ENCODE results near the gene SLC25A22. TPM values are rescaled to one million over a fixed set of nuclear protein-coding genes. Genes with fewer than 3 reads are reported as not detected.

Gene SLC25A22
- total and polyA plus RNA-seq, 4 donors: 3.2 to 12.9 (median 7.9) TPM

DNA sequence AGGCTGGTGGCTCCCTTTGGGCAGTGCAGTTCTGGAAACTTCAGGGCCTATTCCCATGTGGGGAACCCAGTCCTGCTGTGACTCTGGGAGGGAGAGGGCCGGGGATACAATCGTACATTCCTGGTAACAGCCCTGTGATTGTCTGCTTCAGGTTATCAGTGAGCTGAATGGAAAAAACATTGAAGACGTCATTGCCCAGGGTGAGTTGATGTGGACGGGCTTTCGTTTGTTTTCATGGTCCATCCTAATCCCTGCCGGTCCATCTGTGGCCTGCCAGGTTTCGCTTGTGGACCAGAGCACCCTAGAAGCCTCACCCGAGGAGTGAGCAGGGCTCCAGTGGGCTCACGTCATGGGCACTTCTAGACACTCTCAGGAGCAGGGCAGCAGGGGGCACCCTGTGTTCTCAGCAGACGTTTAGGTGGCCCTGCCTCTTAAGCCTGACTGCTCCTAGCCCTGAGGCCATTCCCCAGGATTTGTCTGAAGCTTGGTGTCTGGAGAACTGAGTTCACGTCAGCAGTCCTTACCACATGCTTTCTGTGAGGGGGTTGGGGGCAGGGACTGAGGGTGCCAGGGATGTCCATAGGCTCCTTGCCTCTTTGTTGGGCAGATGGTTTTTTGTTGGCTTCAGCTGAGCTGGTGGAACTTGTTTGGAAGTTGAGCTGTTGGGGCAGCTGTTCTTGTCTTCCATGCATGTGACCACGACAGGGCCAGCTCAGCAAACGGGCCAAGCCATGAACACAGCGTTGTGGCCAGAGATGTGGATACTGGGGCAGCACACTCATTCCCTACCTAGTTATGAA lies 13.6 kb upstream of the SLC25A22 start:
- intact Hi-C loops (cut with DNase I): no loop called here
- Histone ChIP-seq H3K9me3 (ENCODE audit: control insufficient read depth, low read length) (no peaks in the 10 kb centered on the region), H3K27ac (ENCODE audit: low read depth in 1 of 2, low read length in 2 of 2) (no peak overlapping the region), H3K4me3 (ENCODE audit: low read length in 2 of 2) (no peak overlapping the region), H3K27me3 (ENCODE audit: control insufficient read depth in 1 of 2, insufficient read depth in 2 of 2, low read length in 1 of 2) (no peaks in the 10 kb centered on the region), H3K4me1 (ENCODE audit: control insufficient read depth in 1 of 2, insufficient read depth in 2 of 2, low read length in 2 of 2) (no peaks in the 10 kb centered on the region), H3K36me3 (ENCODE audit: control insufficient read depth in 1 of 2, insufficient read depth in 2 of 2, low read length in 1 of 2) (peaks cover 0 to 13% of the 10 kb centered on the region in 2 donors)
- DNase-seq (no peak), ATAC-seq (ENCODE audit: low FRiP score) (no peak)
- 65 to 67% methylated on average over 14 of the region's 14 CpGs for WGBS, 2 donors

DNA sequence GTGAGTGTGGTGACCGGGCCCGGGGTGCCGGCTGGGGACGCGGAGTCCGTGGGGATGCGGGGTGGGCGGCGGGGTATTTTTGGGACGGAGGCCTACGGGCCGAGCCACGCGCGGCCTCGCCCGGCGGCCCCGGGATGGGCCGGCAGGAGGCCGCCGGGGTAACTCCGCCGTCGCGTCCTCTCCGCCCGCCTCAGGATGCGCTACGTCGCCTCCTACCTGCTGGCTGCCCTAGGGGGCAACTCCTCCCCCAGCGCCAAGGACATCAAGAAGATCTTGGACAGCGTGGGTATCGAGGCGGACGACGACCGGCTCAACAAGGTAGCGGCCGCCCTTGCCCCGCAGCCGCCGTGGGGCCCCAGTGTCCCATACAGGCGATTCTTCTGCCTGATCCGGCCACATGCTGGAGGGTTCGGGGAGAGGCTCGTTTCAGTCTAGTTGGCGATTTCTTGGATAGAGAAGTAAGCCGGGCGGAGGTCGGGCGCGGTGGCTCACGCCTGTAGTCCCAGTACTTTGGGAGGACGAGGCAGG lies 12.0 kb upstream of the SLC25A22 start:
- no peaks in the 10 kb centered on the region for H3K9me3 ChIP-seq (ENCODE audit: control insufficient read depth, low read length)
- H3K36me3 ChIP-seq (ENCODE audit: control insufficient read depth in 1 of 2, insufficient read depth in 2 of 2, low read length in 1 of 2): peaks cover 0 to 13% of the 10 kb centered on the region in 2 donors
- no peaks in the 10 kb centered on the region for H3K4me1 ChIP-seq (ENCODE audit: control insufficient read depth in 1 of 2, insufficient read depth in 2 of 2, low read length in 2 of 2)
- peak overlapping the region; percentile 51 to 84 for H3K4me3 ChIP-seq (ENCODE audit: low read length in 2 of 2)
- DNase-seq (no peak), ATAC-seq (ENCODE audit: low FRiP score) (peak; percentile 16)
- 0% methylated on average over 49 to 55 of the region's 55 CpGs for WGBS, 2 donors
- intact Hi-C loops (cut with DNase I): no loop called here
- H3K27me3 ChIP-seq (ENCODE audit: control insufficient read depth in 1 of 2, insufficient read depth in 2 of 2, low read length in 1 of 2): no peaks in the 10 kb centered on the region
- H3K27ac ChIP-seq (ENCODE audit: low read depth in 1 of 2, low read length in 2 of 2): peak overlapping the region in 1 of 2 donors; percentile 19

DNA sequence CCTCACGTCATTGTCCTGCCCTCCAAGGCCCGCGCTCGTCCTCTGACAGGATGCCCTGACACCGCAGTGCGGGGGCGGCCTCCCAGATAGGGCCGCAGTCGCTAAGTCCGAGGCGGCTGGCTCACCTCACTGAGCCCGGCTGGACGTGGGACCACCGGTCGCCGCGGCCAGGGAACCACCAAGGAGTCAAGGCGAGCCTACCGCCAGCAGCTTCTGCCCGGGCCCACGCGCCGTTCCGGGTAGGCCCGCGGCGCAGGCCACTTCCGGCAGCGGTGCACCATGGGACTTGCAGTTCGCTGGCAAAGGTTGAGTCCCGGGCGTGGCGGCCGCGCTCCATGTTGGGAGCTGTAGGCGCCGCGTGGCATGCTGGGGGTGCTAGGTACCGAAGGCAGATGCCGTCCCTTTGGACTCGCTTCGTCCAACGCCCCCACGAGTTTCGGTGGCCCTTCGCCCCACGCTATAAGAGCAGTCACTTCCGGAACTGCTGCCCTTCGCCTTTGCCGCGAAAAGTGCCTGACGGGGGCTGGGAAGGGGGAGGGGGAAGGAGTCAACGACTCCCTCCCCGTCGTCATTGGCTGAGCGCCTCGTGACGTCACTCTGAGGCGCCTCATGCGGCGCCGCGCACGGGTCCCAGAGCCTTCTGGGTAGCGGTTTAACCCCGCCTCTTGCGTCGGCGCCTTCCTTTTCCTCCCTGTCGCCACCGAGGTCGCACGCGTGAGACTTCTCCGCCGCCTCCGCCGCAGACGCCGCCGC lies 11.4 kb upstream of the SLC25A22 start, which contains the start of gene RPLP2:
Gene RPLP2 (plus strand): TSS at position 681 of the 753 bp plus-strand sequence. CDS start 268 bp downstream, outside the sequence.
- DNase-seq (peak; percentile 99 to 100), ATAC-seq (ENCODE audit: low FRiP score) (peak; percentile 96)
- Histone ChIP-seq H3K9me3 (ENCODE audit: control insufficient read depth, low read length) (no peaks in the 10 kb centered on the region), H3K27me3 (ENCODE audit: control insufficient read depth in 1 of 2, insufficient read depth in 2 of 2, low read length in 1 of 2) (no peaks in the 10 kb centered on the region), H3K4me3 (ENCODE audit: low read length in 2 of 2) (peak within 1 kb of the TSS; percentile 51 to 84), H3K4me1 (ENCODE audit: control insufficient read depth in 1 of 2, insufficient read depth in 2 of 2, low read length in 2 of 2) (no peaks in the 10 kb centered on the region), H3K36me3 (ENCODE audit: control insufficient read depth in 1 of 2, insufficient read depth in 2 of 2, low read length in 1 of 2) (peaks cover 0 to 13% of the 10 kb centered on the region in 2 donors), H3K27ac (ENCODE audit: low read depth in 1 of 2, low read length in 2 of 2) (peak within 1 kb of the TSS; percentile 20 to 99)
- intact Hi-C loops (cut with DNase I): no loop called here
- 0% methylated on average over 67 to 81 of the region's 81 CpGs for WGBS, 2 donors

DNA sequence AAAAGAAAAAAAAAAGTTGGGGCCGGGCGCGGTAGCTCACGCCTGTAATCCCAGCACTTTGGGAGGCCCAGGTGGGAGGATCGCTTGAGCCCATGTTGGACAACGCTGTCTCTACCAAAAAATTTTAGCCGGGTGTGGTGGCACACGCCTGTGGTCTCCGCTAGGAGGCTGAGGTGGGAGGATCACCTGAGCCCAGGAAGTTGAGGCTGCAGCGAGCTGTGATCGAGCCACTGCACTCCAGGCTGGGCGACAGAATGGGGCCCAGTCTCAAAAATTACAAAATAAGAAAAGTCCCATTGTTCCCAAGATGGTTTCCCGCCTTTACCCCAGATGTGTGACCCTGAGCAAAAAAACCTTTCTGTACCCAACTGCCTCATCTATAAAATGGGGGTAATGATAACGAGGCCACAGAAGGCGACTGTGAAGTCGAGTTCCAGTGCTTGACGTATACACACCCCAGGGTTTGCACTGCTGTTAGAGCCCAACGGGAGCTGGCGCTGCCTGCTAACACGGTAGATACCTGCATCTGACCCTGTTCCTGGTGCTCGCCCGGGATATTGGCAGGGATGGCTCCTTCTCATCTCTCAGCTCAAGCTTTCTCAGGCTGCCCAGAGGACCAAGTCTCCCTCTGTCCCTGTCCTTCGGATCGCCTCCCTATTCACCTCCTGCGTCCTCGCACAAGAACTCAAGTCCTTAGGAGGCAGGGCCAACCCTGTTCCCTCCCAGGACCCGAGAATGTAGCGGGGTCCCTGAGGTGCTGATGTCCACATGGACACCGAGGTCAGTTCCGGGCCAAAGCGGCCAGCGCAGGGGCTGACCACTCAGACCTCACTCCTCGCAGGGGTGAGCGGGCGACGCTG lies 10.6 kb upstream of the SLC25A22 start:
- intact Hi-C loops (cut with DNase I): no loop called here
- Histone ChIP-seq H3K27me3 (ENCODE audit: control insufficient read depth in 1 of 2, insufficient read depth in 2 of 2, low read length in 1 of 2) (no peaks in the 10 kb centered on the region), H3K4me3 (ENCODE audit: low read length in 2 of 2) (peak overlapping the region; percentile 13 to 27), H3K4me1 (ENCODE audit: control insufficient read depth in 1 of 2, insufficient read depth in 2 of 2, low read length in 2 of 2) (no peaks in the 10 kb centered on the region), H3K9me3 (ENCODE audit: control insufficient read depth, low read length) (no peaks in the 10 kb centered on the region), H3K27ac (ENCODE audit: low read depth in 1 of 2, low read length in 2 of 2) (peak overlapping the region; percentile 20 to 99), H3K36me3 (ENCODE audit: control insufficient read depth in 1 of 2, insufficient read depth in 2 of 2, low read length in 1 of 2) (peaks cover 0 to 12% of the 10 kb centered on the region in 2 donors)
- DNase-seq (no peak), ATAC-seq (ENCODE audit: low FRiP score) (no peak)
- WGBS, 2 donors: 33 to 34% methylated on average over 36 of the region's 36 CpGs

DNA sequence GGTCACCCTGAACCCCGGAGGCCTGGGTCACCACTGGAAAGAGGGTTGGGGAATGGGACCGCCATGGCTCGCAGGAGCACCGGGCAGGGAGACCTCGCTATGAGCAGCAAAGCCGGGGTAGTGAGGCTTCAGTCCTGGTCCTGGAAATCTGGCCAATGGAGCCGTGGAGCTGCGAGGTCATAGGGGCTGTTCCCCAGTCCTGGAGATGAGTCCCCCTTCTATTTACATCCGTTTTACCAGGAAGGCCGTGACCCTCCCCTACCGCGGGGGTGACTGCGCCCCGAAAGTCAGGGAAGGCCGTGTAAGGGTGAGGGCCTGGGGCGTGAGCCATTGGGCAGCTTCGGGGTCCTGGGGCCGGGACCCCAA lies 6.5 kb upstream of the SLC25A22 start:
- ATAC-seq (ENCODE audit: low FRiP score): no peak
- no peaks in the 10 kb centered on the region for H3K9me3 ChIP-seq (ENCODE audit: control insufficient read depth, low read length)
- no peak overlapping the region for H3K27ac ChIP-seq (ENCODE audit: low read depth in 1 of 2, low read length in 2 of 2)
- H3K36me3 ChIP-seq (ENCODE audit: control insufficient read depth in 1 of 2, insufficient read depth in 2 of 2, low read length in 1 of 2): no peaks in the 10 kb centered on the region
- H3K4me1 ChIP-seq (ENCODE audit: control insufficient read depth in 1 of 2, insufficient read depth in 2 of 2, low read length in 2 of 2): no peaks in the 10 kb centered on the region
- intact Hi-C loops (cut with DNase I): no loop called here
- DNase-seq: no peak
- H3K4me3 ChIP-seq (ENCODE audit: low read length in 2 of 2): peak overlapping the region; percentile 21 to 36
- WGBS, 2 donors: 4 to 6% methylated on average over 18 of the region's 18 CpGs
- H3K27me3 ChIP-seq (ENCODE audit: control insufficient read depth in 1 of 2, insufficient read depth in 2 of 2, low read length in 1 of 2): no peaks in the 10 kb centered on the region

DNA sequence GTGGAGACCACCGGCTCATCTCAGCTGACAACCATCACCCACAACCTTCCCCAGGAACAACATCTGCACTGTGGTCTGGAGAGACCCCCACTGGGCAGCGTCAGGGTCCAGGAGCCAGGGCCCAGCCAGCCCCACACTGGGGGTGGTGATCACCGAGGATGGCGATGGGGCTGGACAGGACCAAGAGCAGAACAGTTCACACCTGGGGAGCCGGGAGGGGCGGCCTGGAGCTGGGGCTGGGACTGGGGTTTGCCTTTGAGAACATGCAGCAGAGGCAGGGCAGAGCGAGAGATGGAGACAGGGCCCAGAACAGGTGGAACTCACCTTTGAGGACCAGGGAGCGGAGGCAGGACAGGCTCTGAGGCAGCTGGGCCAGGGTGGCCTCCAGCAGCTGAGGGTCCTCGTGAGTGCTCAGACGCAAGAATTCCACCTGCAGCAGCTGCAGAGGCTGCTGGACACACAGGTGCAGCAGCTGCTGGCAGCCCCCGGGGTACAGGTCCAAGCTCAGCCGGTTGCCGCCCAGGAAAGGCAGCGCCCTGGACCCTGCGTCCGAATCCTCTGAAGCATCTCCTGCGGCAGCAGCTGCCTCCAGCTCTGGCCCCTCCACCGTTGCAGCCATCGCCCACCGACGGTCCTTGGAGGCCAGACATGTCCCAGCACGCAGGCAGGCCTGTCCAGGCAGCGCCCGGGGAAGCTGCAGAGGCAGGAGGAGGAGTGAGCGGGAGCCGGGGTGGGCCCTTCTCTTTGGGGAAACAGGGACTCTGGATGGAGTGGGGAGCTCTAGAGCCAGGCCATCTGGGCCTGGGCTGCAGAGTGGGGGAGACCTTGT lies 5.9 kb upstream of the SLC25A22 start:
- Histone ChIP-seq H3K9me3 (ENCODE audit: control insufficient read depth, low read length) (no peaks in the 10 kb centered on the region), H3K4me3 (ENCODE audit: low read length in 2 of 2) (no peak overlapping the region), H3K27me3 (ENCODE audit: control insufficient read depth in 1 of 2, insufficient read depth in 2 of 2, low read length in 1 of 2) (no peaks in the 10 kb centered on the region), H3K27ac (ENCODE audit: low read depth in 1 of 2, low read length in 2 of 2) (no peak overlapping the region), H3K4me1 (ENCODE audit: control insufficient read depth in 1 of 2, insufficient read depth in 2 of 2, low read length in 2 of 2) (no peaks in the 10 kb centered on the region), H3K36me3 (ENCODE audit: control insufficient read depth in 1 of 2, insufficient read depth in 2 of 2, low read length in 1 of 2) (no peaks in the 10 kb centered on the region)
- no peak for DNase-seq
- intact Hi-C loops (cut with DNase I): no loop called here
- WGBS, 2 donors: 50 to 56% methylated on average over 24 to 26 of the region's 26 CpGs
- no peak for ATAC-seq (ENCODE audit: low FRiP score)

DNA sequence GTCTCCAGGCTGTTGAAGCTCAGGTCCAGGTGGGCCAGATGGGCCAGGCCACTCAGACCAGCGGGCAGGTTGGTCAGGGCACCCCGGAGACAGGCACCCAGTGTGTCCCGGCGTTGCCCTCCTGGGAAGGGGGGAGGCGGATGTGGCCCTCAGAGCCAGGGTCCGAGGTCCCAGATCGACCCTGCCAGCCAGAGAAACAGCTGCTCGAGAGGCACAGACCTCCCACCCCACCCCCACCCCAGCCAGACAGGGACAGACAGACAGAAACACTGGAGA lies 5.3 kb upstream of the SLC25A22 start:
- Histone ChIP-seq H3K27me3 (ENCODE audit: control insufficient read depth in 1 of 2, insufficient read depth in 2 of 2, low read length in 1 of 2) (no peaks in the 10 kb centered on the region), H3K36me3 (ENCODE audit: control insufficient read depth in 1 of 2, insufficient read depth in 2 of 2, low read length in 1 of 2) (no peaks in the 10 kb centered on the region), H3K4me1 (ENCODE audit: control insufficient read depth in 1 of 2, insufficient read depth in 2 of 2, low read length in 2 of 2) (no peaks in the 10 kb centered on the region), H3K4me3 (ENCODE audit: low read length in 2 of 2) (no peak overlapping the region), H3K9me3 (ENCODE audit: control insufficient read depth, low read length) (no peaks in the 10 kb centered on the region), H3K27ac (ENCODE audit: low read depth in 1 of 2, low read length in 2 of 2) (no peak overlapping the region)
- intact Hi-C loops (cut with DNase I): no loop called here
- WGBS, 2 donors: 87 to 90% methylated on average over 8 of the region's 8 CpGs
- no peak for DNase-seq
- ATAC-seq (ENCODE audit: low FRiP score): no peak

Data from aorta (tissue), 5 donors.